WI38 (cell line): ENCODE data around the gene GNAI1.

ENCODE experiments used
- H3K4me3 ChIP-seq: 2 replicates; pipeline ENCODE4 v1.5.1; 2011; ENCODE audit warnings: low read depth, mild to moderate bottlenecking, control low read depth, low read length
- TF ChIP-seq, protein P1 (sequence below): IDR thresholded peaks from 2 replicates; pipeline ENCODE4 v1.5.1; 2012; ENCODE audit warnings: low read depth, mild to moderate bottlenecking, control low read depth, low read length

GNAI1 gene

DNA sequence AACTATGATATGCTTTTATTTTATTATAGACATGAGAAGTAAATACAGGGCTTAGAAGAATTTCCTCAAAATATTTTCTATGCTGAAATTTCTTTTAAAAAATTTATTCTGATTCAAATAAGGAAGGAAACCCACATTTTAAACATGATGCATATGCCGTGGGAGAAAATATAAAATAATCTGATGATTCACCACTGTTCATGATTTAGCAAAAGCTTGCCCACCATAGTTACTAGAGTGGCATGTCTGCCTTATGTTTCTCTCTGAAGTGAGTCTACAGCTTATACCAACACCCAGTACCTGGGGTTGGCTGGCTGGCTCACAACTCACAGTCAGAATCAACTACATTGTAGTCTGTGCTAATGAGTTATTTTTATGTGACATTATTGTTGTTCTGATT lies 102.0 kb downstream of the GNAI1 start:
- H3K4me3 ChIP-seq, result no peak overlapping the region
- TF ChIP-seq, protein P1, sequence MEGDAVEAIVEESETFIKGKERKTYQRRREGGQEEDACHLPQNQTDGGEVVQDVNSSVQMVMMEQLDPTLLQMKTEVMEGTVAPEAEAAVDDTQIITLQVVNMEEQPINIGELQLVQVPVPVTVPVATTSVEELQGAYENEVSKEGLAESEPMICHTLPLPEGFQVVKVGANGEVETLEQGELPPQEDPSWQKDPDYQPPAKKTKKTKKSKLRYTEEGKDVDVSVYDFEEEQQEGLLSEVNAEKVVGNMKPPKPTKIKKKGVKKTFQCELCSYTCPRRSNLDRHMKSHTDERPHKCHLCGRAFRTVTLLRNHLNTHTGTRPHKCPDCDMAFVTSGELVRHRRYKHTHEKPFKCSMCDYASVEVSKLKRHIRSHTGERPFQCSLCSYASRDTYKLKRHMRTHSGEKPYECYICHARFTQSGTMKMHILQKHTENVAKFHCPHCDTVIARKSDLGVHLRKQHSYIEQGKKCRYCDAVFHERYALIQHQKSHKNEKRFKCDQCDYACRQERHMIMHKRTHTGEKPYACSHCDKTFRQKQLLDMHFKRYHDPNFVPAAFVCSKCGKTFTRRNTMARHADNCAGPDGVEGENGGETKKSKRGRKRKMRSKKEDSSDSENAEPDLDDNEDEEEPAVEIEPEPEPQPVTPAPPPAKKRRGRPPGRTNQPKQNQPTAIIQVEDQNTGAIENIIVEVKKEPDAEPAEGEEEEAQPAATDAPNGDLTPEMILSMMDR, result no peak

DNA sequence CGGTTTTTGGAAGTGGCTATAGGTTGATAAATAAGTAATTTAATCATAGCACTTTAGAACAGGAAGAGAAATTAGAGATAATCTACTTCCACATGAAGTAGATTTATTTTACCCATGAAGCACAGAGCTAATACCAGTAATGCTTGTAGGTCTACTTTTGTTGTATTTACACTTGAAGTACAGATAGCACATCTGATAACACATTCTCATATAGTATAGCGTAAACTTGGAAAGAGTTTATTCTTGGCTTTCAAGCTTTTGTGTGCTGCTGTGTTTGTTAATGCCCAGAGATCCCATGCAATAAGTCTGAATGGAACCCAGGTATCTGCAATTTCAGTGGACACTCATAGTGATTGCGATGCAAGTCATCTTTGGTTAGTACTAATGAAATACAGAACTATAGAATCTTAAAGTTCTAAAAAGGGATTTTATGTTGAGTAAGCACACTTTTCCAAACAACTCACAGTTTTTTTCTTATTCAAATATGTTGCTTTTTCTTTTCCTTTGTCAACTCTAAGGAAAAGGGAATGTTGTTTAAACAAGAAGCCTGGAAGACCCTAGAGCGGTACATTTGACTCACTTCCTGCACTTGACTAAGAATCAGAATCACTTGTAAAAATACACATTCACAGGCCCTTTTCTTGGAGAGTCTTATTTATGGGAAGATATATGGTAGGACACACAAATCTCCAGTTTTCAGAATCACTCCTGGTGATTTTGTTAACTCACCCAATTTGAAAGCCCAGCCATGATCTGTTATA lies 105.8 kb downstream of the GNAI1 start:
- no peak overlapping the region for H3K4me3 ChIP-seq
- TF ChIP-seq, protein P1, result no peak

DNA sequence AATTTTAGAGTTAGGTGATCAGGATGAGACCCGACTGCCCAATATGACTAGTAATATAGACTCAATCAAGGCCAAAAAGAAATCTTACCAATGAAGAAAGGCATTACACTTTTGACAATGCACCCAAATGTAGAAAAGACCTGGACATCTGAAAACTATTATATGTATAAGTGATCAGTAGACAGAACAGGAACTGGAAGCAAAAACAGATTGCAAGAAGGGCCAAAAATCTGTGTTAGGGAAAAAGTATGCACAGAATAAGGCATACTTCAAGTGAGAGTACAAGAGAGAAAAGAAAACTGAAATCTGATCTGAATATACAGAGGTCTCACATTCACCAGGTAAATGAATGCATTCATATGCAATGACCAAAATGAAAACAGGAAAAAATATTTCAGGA lies 107.0 kb downstream of the GNAI1 start:
- TF ChIP-seq, protein P1, result no peak
- H3K4me3 ChIP-seq, result no peak overlapping the region

- H3K4me3 ChIP-seq, result no peak overlapping the region
- TF ChIP-seq, protein P1, result no peak
Measured at GRCh38 chr7:80243425-80243824, 108.8 kb downstream of the GNAI1 start.

DNA sequence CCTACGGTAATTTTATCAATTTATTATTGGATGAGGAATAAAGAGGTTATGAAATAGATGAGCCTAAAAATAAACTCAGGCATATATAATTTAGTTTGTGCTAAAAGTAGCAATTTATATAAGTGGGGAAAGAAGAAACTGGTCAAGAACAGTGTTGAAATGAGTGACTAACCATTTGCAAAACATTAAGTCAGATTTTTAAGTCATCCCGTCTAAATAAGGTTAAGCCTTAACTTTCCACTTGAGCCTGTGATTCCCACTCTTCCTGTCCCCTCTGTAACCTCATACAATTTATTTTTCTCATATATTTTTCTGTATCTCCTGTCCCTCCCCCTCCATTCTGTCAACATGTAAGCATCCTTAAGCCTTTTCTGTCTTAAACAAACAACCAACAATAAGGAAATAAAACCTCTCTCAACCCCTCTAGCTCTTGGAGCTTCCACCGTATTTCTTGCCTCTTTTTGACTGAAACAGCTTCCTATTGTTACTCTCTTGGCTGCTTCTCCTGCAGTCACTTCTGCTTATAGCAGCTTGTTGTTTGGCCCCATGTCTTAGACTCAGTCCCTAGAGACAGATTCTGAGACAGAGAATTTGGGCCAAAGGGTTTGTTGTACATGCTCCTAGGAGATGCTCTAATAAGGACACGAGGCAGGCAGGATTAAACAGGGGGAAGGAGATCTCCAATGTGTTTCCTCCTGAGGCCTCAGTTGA lies 109.7 kb downstream of the GNAI1 start:
- TF ChIP-seq, protein P1, result no peak
- no peak overlapping the region for H3K4me3 ChIP-seq

DNA sequence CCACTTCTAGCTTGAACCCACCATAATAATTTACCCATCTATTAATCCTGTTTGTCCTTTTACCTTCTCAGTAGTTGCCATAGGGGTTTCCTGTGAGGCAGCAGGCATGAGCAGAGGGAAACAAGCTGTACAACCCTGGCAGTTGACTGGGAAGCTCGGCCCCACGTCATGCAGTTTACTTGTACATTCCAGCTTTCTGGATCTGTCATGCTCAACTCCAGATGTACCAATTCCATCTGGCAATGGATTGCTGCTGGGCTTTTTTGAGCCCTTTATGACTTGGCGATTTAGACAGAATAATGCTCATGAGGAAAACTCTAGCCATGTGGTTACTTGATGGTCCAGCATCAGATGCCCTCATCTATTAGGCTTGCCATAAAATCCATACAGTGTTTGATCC lies 112.5 kb downstream of the GNAI1 start:
- TF ChIP-seq, protein P1, result no peak
- no peak overlapping the region for H3K4me3 ChIP-seq

DNA sequence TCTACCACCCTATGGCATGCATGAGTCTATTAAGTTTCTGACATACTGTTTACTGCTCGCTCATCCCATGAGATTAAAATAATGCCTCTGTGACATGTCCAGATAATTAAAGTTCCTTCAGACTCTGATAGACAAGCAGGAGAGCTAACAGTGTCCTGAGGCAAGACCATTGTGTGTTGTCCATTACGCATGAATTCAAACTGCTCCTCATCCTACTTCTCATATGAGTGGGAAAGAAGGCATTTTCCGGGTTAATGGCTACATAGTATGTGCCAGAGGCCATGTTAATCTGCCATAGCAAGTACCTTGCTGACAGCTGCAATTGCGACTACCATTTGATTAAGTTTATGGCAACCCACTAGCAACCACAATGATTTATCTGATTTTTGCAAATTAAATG lies 113.3 kb downstream of the GNAI1 start:
- H3K4me3 ChIP-seq, result no peak overlapping the region
- TF ChIP-seq, protein P1, result no peak
